ENCODE results near the gene ATP5F1B. TPM values are rescaled to one million over a fixed set of nuclear protein-coding genes. Genes with fewer than 3 reads are reported as not detected.

The ATP5F1B gene
- total RNA-seq, 1 donor from 2014 or later, result 475 TPM

Other genes starting within 250 kb of the ATP5F1B start
- gene TIMELESS, start 196.6 kb downstream of the ATP5F1B start, total RNA-seq, result 37.6 and 40.5 TPM in 2 replicates
- not detected in 2 replicates for gene MIP, start 191.3 kb downstream of the ATP5F1B start, total RNA-seq
- gene SPRYD4, start 177.4 kb downstream of the ATP5F1B start, total RNA-seq, result 4.6 and 4.8 TPM in 2 replicates
- 0.63 and 1.2 TPM in 2 replicates for gene GLS2, start 157.8 kb downstream of the ATP5F1B start, total RNA-seq
- 5.3 and 5.6 TPM in 2 replicates for gene RBMS2, start 124.2 kb downstream of the ATP5F1B start, total RNA-seq
- gene BAZ2A, start 15.7 kb downstream of the ATP5F1B start, total RNA-seq, result 123 and 124 TPM in 2 replicates
- gene PTGES3, start 42.3 kb upstream of the ATP5F1B start, total RNA-seq, result 190 and 195 TPM in 2 replicates
- 717 TPM in 2 replicates for gene NACA, start 79.3 kb upstream of the ATP5F1B start, total RNA-seq
- 39.1 and 39.2 TPM in 2 replicates for gene PRIM1, start 106.3 kb upstream of the ATP5F1B start, total RNA-seq
- 1.3 TPM in 2 replicates for gene HSD17B6, start 117.3 kb upstream of the ATP5F1B start, total RNA-seq

All from T-helper 1 cell treated with Interleukin-12 subunit alpha and Interleukin-12 subunit beta and Interleukin-4 antibody, amounts not matched to agents 30 ng/mL and 1 ng/mL, for 36 hours (primary cell).